ENCODE data around the gene CBS.
"Not testable (repeated sequence)": the region's sequence is repeated elsewhere in the genome, so short reads cannot be mapped to it uniquely, and the experiment has no call there.

CBS gene

GRCh38 chr21:43082587-43083300, 7.1 kb upstream of the CBS start:
- H3K27ac Mint-ChIP-seq; H3K36me3 Mint-ChIP-seq (ENCODE audit: low read depth): not testable (repeated sequence)

GRCh38 chr21:43076643-43077042, 1.0 kb upstream of the CBS start:
- H3K27ac Mint-ChIP-seq; H3K27me3 Mint-ChIP-seq (ENCODE audit: low read depth, poor library complexity); H3K9me3 Mint-ChIP-seq; H3K36me3 Mint-ChIP-seq (ENCODE audit: low read depth); H3K4me1 Mint-ChIP-seq; H3K4me3 Mint-ChIP-seq: not testable (repeated sequence)
- DNase-seq: peak; percentile 15

More at GRCh38 chr21:43082587-43083300, 7.1 kb upstream of the CBS start:
- H3K4me3 Mint-ChIP-seq; H3K4me1 Mint-ChIP-seq; H3K9me3 Mint-ChIP-seq; DNase-seq; H3K27me3 Mint-ChIP-seq (ENCODE audit: low read depth, poor library complexity): not testable (repeated sequence)

GRCh38 chr21:43076023-43076637, 495 bp upstream of the CBS start:
- not testable (repeated sequence) for H3K4me3 Mint-ChIP-seq; H3K4me1 Mint-ChIP-seq; H3K36me3 Mint-ChIP-seq (ENCODE audit: low read depth); DNase-seq; H3K27ac Mint-ChIP-seq; H3K27me3 Mint-ChIP-seq (ENCODE audit: low read depth, poor library complexity); H3K9me3 Mint-ChIP-seq

GRCh38 chr21:43074401-43075169, 1.1 kb downstream of the CBS start:
- H3K36me3 Mint-ChIP-seq (ENCODE audit: low read depth); DNase-seq; H3K27me3 Mint-ChIP-seq (ENCODE audit: low read depth, poor library complexity); H3K27ac Mint-ChIP-seq; H3K9me3 Mint-ChIP-seq; H3K4me1 Mint-ChIP-seq; H3K4me3 Mint-ChIP-seq: not testable (repeated sequence)

GRCh38 chr21:43072742-43073141, 2.9 kb downstream of the CBS start:
- not testable (repeated sequence) for DNase-seq; H3K27ac Mint-ChIP-seq; H3K4me1 Mint-ChIP-seq; H3K9me3 Mint-ChIP-seq; H3K36me3 Mint-ChIP-seq (ENCODE audit: low read depth); H3K27me3 Mint-ChIP-seq (ENCODE audit: low read depth, poor library complexity); H3K4me3 Mint-ChIP-seq

- H3K4me1 Mint-ChIP-seq; H3K36me3 Mint-ChIP-seq (ENCODE audit: low read depth): not testable (repeated sequence)
These were observed 6.0 kb downstream of the CBS start for GRCh38 chr21:43069682-43070081.

GRCh38 chr21:43068065-43068464, 7.6 kb downstream of the CBS start:
- not testable (repeated sequence) for H3K9me3 Mint-ChIP-seq; H3K4me1 Mint-ChIP-seq; H3K36me3 Mint-ChIP-seq (ENCODE audit: low read depth); H3K27ac Mint-ChIP-seq; DNase-seq; H3K4me3 Mint-ChIP-seq; H3K27me3 Mint-ChIP-seq (ENCODE audit: low read depth, poor library complexity)

More at GRCh38 chr21:43069682-43070081, 6.0 kb downstream of the CBS start:
- H3K9me3 Mint-ChIP-seq; H3K4me3 Mint-ChIP-seq; H3K27me3 Mint-ChIP-seq (ENCODE audit: low read depth, poor library complexity); H3K27ac Mint-ChIP-seq; DNase-seq: not testable (repeated sequence)

GRCh38 chr21:43066690-43067089, 8.9 kb downstream of the CBS start:
- H3K36me3 Mint-ChIP-seq (ENCODE audit: low read depth); H3K4me1 Mint-ChIP-seq; H3K27ac Mint-ChIP-seq; H3K27me3 Mint-ChIP-seq (ENCODE audit: low read depth, poor library complexity); DNase-seq; H3K9me3 Mint-ChIP-seq; H3K4me3 Mint-ChIP-seq: not testable (repeated sequence)

- not testable (repeated sequence) for DNase-seq; H3K36me3 Mint-ChIP-seq (ENCODE audit: low read depth); H3K9me3 Mint-ChIP-seq; H3K4me3 Mint-ChIP-seq; H3K27me3 Mint-ChIP-seq (ENCODE audit: low read depth, poor library complexity); H3K4me1 Mint-ChIP-seq; H3K27ac Mint-ChIP-seq
These were observed 9.6 kb downstream of the CBS start for GRCh38 chr21:43065991-43066390.

- not testable (repeated sequence) for DNase-seq; H3K4me3 Mint-ChIP-seq; H3K4me1 Mint-ChIP-seq; H3K9me3 Mint-ChIP-seq; H3K27ac Mint-ChIP-seq; H3K27me3 Mint-ChIP-seq (ENCODE audit: low read depth, poor library complexity); H3K36me3 Mint-ChIP-seq (ENCODE audit: low read depth)
These were observed 11.2 kb downstream of the CBS start for GRCh38 chr21:43064265-43064917.

- not testable (repeated sequence) for H3K9me3 Mint-ChIP-seq; DNase-seq; H3K4me3 Mint-ChIP-seq; H3K4me1 Mint-ChIP-seq; H3K36me3 Mint-ChIP-seq (ENCODE audit: low read depth); H3K27me3 Mint-ChIP-seq (ENCODE audit: low read depth, poor library complexity); H3K27ac Mint-ChIP-seq
These were observed 12.5 kb downstream of the CBS start for GRCh38 chr21:43062955-43063664.

GRCh38 chr21:43053112-43053511, 22.5 kb downstream of the CBS start:
- H3K27ac Mint-ChIP-seq; DNase-seq; H3K36me3 Mint-ChIP-seq (ENCODE audit: low read depth); H3K27me3 Mint-ChIP-seq (ENCODE audit: low read depth, poor library complexity); H3K4me3 Mint-ChIP-seq; H3K4me1 Mint-ChIP-seq; H3K9me3 Mint-ChIP-seq: not testable (repeated sequence)

- not testable (repeated sequence) for DNase-seq; H3K27ac Mint-ChIP-seq; H3K4me3 Mint-ChIP-seq; H3K4me1 Mint-ChIP-seq; H3K27me3 Mint-ChIP-seq (ENCODE audit: low read depth, poor library complexity); H3K9me3 Mint-ChIP-seq; H3K36me3 Mint-ChIP-seq (ENCODE audit: low read depth)
These were observed 29.5 kb downstream of the CBS start for GRCh38 chr21:43045876-43046821.
